HG02623 (cell line): ENCODE results near the gene PRSS22.

Experiments used
- ATAC-seq: cut with Tn5 transposase; IDR thresholded peaks from one replicate; pipeline ENCODE4 v1.9.1; 2021; ENCODE audit warnings: moderate library complexity; ENCODE audit not compliant: unreplicated experiment

Gene PRSS22

DNA sequence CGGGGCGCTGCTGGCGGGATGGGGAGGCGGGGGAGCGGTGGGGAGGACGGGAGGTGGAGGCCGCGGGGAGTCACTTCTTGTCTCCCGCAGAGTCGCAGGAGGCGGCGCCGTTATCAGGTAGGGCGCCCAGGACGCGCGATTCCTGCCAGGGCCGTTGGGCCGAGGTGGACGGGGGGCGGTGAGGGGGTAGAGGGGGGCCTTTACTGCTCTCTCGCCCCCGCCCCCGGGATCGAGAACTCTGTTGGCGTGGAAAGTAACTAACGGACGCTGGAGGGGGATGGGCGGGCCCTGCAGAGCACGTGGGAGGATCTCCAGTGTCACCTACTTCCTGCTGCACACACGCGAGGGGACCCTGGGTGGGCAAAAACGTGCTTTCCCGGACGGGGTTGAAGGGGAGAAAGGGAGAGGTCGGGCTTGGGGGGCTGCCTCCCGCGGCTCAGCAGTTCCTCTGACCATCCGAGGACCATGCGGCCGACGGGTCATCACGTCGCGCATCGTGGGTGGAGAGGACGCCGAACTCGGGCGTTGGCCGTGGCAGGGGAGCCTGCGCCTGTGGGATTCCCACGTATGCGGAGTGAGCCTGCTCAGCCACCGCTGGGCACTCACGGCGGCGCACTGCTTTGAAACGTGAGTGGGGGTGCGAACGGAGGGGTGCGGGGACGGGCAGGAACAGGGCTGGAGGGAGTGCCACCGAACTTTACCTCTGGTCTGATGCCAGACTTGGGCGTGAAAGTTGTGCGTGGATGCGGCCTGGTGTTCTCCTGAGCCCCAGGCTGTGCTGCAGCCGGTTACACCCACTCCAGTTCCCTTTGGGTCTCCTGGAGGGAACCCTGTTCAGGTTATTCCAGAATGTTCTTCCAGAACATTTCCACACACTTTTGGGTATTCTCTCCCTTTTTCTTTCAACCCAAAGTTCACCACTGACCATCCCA lies 40.4 kb downstream of the PRSS22 start:
- ATAC-seq, result no peak

DNA sequence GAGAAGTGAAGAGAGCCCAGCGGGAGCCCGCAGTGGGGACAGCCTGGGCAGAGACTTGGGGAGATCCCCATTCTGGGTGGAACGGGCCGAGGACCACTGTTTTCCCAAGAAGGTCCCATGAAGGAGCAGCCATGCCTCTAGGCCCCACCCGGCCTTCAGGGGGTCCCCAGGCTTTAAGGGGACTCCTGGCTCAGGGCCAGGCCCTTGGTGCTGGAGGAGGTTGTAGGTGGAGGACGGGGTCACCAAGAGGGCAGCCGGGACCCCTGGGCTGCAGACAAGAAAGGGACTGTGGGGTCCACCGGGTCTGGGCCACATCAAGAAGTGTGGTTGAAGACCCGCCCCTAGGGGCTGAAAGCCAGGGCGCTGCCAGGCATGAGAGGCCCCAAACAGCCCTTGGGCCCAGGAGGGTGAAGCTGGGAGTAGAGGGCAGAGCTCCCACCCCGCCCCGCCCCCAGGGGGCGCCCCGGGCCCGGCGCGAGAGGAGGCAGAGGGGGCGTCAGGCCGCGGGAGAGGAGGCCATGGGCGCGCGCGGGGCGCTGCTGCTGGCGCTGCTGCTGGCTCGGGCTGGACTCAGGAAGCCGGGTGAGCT lies 41.1 kb downstream of the PRSS22 start, which contains the start of gene PRSS21:
PRSS21 (plus strand) TSS at position 487 of the 589 bp plus-strand sequence; CDS start at position 519, 32 bp downstream.
- no peak for ATAC-seq

DNA sequence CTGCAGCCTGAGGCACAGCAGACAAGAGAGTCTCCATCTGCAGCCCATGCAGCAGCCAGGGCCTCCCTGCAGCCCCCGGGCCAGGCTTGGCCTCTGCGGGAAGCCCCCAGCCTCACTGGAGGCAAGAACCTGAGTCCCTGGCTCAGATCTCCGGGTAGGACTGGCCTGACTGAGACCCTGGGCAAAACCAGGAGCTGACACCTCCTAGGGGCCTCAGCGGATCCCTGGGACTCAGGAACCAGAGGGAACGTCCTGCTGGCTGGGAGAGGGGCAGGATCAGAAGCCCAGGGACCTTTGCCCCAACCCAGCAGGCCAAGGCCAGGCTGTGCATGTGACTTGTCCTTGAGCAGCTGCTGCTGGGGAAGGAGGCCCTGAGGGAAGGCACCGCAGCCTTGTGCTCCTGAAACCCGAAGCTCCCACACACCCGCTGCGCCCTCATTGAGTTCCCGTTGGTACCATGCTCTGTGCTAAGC lies 42.6 kb downstream of the PRSS22 start:
- no peak for ATAC-seq

DNA sequence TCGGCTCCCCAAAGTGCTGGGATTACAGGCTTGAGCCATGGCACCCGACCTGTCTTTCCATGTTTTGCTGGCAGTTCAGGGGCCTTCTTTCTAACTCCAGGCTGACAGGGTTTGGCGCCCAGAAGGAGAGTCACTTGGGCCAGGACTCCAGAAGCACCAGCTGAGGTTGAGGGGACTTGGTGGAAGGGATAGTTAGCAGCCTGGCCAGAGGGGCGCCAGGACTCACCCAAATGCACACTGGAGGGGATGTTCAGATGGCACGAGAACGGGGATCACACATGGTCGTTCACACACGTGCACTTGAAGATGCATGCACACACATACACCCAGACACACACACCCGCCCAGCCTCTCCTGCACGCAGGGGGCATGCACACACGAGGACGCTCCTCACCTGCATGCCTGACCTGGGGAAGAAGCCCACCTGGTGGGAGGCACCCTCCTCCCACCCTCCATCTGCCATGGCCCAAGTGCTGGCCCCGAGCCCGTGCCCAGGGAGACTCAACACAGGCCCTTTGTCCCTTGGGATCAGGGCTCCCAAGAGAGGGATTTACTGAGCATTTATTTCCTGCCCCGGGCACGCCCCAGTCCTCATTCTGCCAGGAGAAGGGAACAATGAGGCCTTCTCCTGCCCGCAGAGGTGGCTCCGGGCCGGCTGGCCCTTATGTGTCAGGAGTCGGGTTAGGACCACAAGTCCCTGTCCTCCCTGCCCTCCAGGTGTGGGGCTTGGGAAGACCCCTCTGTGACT lies 43.2 kb downstream of the PRSS22 start:
- no peak for ATAC-seq

DNA sequence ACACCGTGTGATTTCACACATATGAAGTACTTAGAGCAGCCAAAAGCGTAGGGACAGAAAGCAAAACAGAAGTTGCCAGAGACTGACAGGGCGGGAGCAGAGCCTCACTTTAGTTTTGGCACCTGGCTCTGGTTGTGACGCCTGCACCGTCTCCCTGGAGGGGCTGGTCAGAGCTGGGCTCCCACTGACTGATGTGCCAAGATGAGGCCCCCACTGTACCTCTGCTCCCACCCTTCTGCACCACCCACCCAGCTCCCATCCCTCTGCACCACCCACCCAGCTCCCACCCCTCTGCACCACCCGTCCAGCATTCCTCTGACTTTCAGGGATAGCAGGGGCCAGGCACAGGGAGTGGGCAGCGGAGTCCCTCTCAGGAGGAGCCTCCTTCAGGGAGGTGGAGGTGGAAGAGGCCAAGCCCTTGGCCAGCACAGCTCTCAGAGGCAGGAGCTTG lies 44.2 kb downstream of the PRSS22 start:
- no peak for ATAC-seq

DNA sequence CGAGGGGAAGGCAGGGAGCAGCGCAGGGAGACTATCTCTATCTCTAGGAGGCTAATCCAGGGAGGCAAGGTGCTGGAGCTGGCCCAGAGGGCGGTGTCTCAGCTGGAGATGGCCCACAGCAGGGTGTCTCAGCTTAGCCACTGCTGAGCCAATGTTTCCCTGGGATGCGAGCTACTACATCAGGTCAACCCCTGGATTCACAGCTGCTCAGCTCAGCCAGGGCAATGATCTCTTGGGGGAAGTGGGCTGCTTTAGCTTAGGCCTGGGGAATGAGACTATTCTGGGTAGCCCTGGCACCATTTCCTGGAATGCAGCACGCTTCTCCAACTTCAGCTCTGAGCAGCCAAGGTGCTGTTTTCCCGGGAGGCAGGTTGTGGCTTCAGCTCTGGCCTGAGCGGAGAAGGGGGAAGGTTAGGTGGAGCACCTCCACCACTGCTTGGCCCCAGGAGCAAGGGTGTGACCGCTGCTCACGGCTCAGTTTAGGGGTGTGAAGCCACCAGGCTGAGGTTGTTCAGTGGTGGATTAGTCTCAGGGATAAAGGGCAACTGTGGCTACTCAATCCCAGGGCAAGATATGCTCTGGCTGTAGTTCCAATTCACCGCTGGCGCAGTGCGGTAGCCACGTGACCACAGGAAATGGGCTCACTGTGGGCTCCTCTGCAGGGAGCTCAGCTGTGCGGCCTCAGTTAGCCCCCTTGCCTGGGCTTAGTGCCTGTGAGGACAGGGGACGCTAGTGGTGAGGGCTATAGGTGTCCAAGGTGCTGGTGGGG lies 46.1 kb downstream of the PRSS22 start:
- no peak for ATAC-seq

DNA sequence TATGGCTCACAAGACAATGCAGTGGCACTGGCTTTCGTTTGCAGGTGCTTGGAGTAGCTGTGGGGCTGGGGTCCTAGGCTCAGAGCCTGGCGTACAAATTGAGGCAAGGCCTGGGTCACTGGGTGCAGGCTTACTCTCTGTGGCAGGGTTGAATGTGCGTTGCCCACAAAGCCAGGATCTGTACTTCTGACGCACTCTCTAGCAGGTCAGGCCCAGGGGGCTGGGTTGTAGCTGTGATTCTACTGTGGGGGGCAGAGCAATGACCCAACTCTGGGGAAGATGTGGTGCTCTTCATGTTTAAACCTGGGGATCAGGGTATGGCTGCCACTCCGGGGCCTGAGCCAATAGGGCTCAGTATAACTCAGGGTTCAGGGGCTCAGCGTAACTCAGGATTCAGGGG lies 47.3 kb downstream of the PRSS22 start:
- ATAC-seq, result no peak

DNA sequence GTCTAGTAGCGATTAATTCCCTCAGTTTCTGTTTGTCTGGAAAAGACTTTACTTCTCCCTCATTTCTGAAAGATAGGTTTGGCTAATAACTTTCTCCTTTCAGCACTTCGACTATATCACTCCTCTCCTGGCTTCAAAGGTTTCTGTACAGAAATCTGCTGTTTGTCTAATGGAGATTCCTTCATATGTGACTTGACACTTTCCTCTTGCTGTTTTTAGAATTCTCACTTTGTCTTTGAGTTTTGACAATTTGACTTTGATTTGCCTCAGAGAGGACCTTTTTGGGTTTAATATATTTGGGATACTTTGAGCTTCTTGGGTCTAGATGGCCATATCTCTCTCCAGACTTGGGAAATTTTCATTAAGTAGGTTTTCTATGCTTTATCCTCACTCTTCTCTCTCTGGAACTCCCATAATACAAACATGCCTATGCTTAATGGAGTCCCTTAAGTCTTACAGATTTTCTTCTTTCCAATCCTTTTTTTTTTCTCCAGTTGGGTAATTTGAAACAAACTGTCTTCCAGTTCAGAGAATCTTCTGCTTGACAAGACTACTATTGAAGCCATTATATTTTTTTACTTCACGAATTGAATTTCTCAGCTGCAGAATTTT lies 48.7 kb downstream of the PRSS22 start:
- no peak for ATAC-seq

DNA sequence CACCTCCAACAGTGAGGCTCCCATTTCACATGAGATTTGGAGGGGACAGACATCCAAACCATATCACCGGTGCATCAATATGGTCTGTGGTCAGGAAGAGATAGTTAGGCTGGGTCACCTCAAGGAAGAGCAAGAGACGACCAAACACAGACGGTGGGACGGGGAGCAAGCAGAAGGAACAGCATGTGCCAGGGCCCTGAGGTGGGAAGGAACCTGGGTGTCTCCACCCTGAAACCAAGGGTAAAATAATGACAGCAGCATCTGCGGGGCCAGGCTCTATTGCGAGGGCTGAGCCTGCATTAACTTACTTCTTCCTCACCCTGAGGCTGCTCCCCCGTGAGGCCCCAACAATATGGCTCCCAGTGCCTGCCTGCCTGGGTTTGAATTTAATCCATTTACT lies 49.8 kb downstream of the PRSS22 start:
- ATAC-seq, result no peak

DNA sequence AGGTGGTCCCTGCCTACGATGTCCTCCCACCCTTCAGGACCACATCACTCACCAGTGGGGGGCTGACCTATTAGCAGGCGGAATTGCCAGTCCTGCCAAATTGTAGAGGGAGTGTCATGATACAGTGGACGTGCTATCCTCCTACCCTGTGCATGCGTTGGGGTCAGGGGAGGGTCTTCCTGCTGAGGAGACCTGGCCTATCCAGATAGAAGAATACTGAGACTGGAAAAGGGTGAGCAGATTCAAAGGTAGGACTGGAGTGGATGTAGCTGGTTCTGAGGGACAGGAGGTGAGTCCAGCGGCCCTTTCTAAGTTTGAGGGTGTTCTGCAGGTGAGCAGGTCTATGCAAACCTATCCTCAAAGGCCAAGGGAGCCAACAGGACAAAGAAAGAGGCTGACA lies 51.7 kb downstream of the PRSS22 start:
- ATAC-seq, result no peak

DNA sequence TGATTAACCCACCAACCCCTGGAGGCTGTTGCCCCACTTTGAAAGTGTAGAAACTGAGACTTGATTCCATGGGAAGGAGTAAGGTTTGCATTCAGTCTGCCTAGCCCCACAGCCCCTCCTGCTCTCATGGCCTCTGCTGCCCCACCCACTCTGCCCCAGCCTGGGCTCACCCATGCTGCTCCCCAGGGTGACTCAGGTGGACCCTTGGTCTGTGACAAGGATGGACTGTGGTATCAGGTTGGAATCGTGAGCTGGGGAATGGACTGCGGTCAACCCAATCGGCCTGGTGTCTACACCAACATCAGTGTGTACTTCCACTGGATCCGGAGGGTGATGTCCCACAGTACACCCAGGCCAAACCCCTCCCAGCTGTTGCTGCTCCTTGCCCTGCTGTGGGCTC lies 53.2 kb downstream of the PRSS22 start:
- no peak for ATAC-seq

DNA sequence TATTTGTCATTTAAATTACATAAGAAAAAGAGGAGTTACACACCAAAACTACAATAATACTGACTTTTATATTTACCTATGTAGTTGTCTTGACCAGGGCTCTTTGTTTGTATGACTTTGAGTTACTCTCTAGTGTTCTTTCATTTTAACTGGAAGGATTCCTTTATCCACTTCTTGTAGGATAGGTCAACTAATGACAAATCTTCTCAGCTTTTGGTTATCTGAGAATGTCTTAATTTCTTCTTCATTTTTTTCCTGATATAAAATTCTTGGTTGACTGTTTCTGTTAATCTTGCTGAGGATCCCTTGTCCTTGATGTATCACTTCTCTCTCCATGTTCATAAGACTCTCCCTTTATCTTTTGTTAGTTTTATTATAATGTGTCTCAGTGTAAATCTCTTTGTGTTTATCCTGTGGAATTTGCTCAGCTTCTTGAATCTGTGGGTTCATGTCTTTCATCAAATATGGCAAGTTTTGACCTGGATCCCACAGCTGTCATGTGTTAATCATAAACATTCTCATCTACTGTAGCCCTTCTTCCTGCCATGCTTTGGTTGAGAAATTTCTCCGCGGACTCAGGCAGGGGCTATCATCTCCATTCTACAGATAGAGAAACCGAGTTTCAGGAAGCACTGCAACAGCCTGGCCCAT lies 54.3 kb downstream of the PRSS22 start:
- no peak for ATAC-seq
